GM21360 (cell line): Measurements from ENCODE around the gene KLHL15.
A peak's percentile ranks its signal among the peaks of the same experiment; 100 is the strongest.
"Not testable (repeated sequence)": the region's sequence is repeated elsewhere in the genome, so short reads cannot be mapped to it uniquely, and the experiment has no call there.

Experiments
- ATAC-seq: cut with Tn5 transposase; IDR thresholded peaks from one replicate; pipeline ENCODE4 v1.9.1; 2021; ENCODE audit warnings: mild to moderate bottlenecking, moderate library complexity; ENCODE audit not compliant: unreplicated experiment

Gene KLHL15

GRCh38 chrX:24018809-24019208 lies 8.2 kb downstream of the KLHL15 start:
- ATAC-seq = no peak

GRCh38 chrX:24017674-24018073 lies 9.3 kb downstream of the KLHL15 start:
- no peak for ATAC-seq

- ATAC-seq = peak; percentile 80
Observed at GRCh38 chrX:24014388-24015018, 12.5 kb downstream of the KLHL15 start.

GRCh38 chrX:24012266-24012665 lies 14.7 kb downstream of the KLHL15 start:
- no peak for ATAC-seq

GRCh38 chrX:24005867-24006266 lies 21.1 kb downstream of the KLHL15 start:
- no peak for ATAC-seq

GRCh38 chrX:24005028-24005427 lies 22.0 kb downstream of the KLHL15 start:
- peak; percentile 49 for ATAC-seq

GRCh38 chrX:24002792-24003191 lies 24.2 kb downstream of the KLHL15 start:
- ATAC-seq = no peak

- ATAC-seq = peak; percentile 67
Observed at GRCh38 chrX:24002167-24002566, 24.8 kb downstream of the KLHL15 start.

GRCh38 chrX:23999671-24000070 lies 27.3 kb downstream of the KLHL15 start:
- no peak for ATAC-seq

GRCh38 chrX:23993012-23993633 lies 33.9 kb downstream of the KLHL15 start:
- ATAC-seq = no peak

- no peak for ATAC-seq
Observed at GRCh38 chrX:23992431-23992830, 34.6 kb downstream of the KLHL15 start.

- ATAC-seq = no peak
Observed at GRCh38 chrX:23990455-23990854, 36.5 kb downstream of the KLHL15 start.

GRCh38 chrX:23989689-23990088 lies 37.3 kb downstream of the KLHL15 start:
- ATAC-seq = no peak

- no peak for ATAC-seq
Observed at GRCh38 chrX:23982891-23983290, 44.1 kb downstream of the KLHL15 start.

GRCh38 chrX:23981711-23982110 lies 45.3 kb downstream of the KLHL15 start:
- no peak for ATAC-seq

GRCh38 chrX:23981222-23981621 lies 45.8 kb downstream of the KLHL15 start:
- ATAC-seq = no peak

- ATAC-seq = no peak
Observed at GRCh38 chrX:23980011-23980441, 47.0 kb downstream of the KLHL15 start.

GRCh38 chrX:23978491-23978890 lies 48.5 kb downstream of the KLHL15 start:
- no peak for ATAC-seq

- ATAC-seq = not testable (repeated sequence)
Observed at GRCh38 chrX:23965630-23966029, 61.4 kb downstream of the KLHL15 start.

- no peak for ATAC-seq
Observed at GRCh38 chrX:23964191-23964590, 62.8 kb downstream of the KLHL15 start.

GRCh38 chrX:23959781-23960180 lies 67.2 kb downstream of the KLHL15 start:
- no peak for ATAC-seq

- ATAC-seq = no peak
Observed at GRCh38 chrX:23954396-23954795, 72.6 kb downstream of the KLHL15 start.

- ATAC-seq = no peak
Observed at GRCh38 chrX:23953908-23954269, 73.1 kb downstream of the KLHL15 start.
